Measurements from ENCODE around the gene EGLN2. TPM values are rescaled to one million over a fixed set of nuclear protein-coding genes. Genes with fewer than 3 reads are reported as not detected.
"Not testable (repeated sequence)": the region's sequence is repeated elsewhere in the genome, so short reads cannot be mapped to it uniquely, and the experiment has no call there.

Gene EGLN2
- total RNA-seq, 2 donors from 2014 or later: 113 to 127 TPM

DNA sequence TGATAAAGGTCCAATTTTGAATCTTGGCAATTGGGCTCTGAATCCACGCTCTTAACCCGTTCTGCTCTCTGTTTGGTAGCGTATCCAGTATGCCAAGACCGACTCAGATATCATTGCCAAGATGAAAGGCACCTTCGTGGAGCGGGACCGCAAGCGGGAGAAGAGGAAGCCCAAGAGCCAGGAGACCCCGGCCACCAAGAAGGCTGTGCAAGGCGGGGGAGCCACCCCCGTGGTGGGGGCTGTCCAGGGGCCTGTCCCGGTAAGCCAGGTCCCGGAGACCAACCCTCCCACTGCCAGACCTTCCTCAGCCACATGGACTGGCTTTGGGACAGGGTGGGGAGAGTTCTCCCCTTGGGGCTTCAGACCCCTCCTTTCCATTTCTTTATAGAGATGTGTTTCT is 39.6 kb upstream of the EGLN2 start:
- Histone ChIP-seq H3K4me3 (no peak overlapping the region), H3K4me1 (ENCODE audit: control insufficient read depth in 1 of 2, low read depth in 2 of 2) (peaks cover 7 to 25% of the 10 kb centered on the region in 2 donors), H3K27ac (no peak overlapping the region), H3K36me3 (peaks cover 67% of the 10 kb centered on the region), H3K9me3 (no peaks in the 10 kb centered on the region), H3K27me3 (replicated peaks; ENCODE audit: insufficient read depth) (no peaks in the 10 kb centered on the region)
- ATAC-seq (ENCODE audit: insufficient number of reproducible peaks, low FRiP score, low read depth) (no peak), DNase-seq (ENCODE audit: low spot score) (no peak)
- TF ChIP-seq, protein P1, sequence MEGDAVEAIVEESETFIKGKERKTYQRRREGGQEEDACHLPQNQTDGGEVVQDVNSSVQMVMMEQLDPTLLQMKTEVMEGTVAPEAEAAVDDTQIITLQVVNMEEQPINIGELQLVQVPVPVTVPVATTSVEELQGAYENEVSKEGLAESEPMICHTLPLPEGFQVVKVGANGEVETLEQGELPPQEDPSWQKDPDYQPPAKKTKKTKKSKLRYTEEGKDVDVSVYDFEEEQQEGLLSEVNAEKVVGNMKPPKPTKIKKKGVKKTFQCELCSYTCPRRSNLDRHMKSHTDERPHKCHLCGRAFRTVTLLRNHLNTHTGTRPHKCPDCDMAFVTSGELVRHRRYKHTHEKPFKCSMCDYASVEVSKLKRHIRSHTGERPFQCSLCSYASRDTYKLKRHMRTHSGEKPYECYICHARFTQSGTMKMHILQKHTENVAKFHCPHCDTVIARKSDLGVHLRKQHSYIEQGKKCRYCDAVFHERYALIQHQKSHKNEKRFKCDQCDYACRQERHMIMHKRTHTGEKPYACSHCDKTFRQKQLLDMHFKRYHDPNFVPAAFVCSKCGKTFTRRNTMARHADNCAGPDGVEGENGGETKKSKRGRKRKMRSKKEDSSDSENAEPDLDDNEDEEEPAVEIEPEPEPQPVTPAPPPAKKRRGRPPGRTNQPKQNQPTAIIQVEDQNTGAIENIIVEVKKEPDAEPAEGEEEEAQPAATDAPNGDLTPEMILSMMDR (IDR thresholded peaks at IDR 0.05): no peak

DNA sequence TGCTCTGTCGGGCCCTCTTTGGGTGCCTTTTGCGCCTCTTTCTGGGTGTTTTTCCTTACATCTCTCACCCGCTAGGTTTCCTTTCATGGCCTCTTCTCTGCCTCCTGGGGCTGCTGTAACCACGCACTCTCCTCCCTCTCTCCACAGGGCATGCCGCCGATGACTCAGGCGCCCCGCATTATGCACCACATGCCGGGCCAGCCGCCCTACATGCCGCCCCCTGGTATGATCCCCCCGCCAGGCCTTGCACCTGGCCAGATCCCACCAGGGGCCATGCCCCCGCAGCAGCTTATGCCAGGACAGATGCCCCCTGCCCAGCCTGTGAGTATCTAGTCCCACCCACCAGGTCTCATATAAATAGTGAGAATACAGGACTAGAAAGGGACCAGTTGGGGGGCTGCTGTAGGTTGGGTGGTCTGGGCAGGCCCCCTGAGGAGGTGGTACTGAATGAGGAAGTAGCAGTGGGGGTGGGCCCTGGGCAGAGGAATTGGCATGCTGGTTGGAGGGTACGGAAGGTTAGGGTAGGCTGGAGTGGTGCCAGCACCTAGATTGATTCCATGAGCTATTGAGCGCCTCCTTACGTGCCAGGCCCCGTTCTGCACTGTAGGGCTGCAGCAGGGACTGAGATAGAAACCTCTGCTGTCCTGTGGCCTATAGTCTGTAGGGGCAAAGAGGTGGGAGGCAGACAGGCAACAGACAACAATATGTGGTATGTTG is 36.1 kb upstream of the EGLN2 start:
- Histone ChIP-seq H3K4me1 (ENCODE audit: control insufficient read depth in 1 of 2, low read depth in 2 of 2) (no peaks in the 10 kb centered on the region), H3K9me3 (no peaks in the 10 kb centered on the region), H3K36me3 (peaks cover 81% of the 10 kb centered on the region), H3K4me3 (no peak overlapping the region), H3K27me3 (replicated peaks; ENCODE audit: insufficient read depth) (no peaks in the 10 kb centered on the region), H3K27ac (no peak overlapping the region)
- TF ChIP-seq, protein P1 (IDR thresholded peaks at IDR 0.05): no peak
- DNase-seq (ENCODE audit: low spot score): no peak
- ATAC-seq (ENCODE audit: insufficient number of reproducible peaks, low FRiP score, low read depth): no peak

DNA sequence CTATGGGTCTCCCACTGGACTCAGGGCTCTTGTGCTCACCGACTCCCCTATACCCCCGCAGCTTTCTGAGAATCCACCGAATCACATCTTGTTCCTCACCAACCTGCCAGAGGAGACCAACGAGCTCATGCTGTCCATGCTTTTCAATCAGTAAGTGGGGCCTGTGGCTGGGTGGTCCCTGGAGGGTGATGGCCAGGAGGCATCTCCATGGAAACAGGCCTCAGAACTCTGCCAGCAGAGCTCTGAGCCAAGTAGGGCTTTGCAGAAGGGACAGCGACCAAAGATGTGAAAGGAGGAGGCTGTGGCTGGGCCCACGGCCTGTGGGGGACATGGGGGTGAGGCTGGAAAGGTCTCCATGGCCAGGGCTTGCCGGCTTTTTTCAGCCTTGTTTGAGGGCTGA is 35.5 kb upstream of the EGLN2 start:
- no peak overlapping the region for H3K4me3 ChIP-seq
- no peaks in the 10 kb centered on the region for H3K27me3 ChIP-seq (replicated peaks; ENCODE audit: insufficient read depth)
- no peak overlapping the region for H3K27ac ChIP-seq
- TF ChIP-seq, protein P1 (IDR thresholded peaks at IDR 0.05): no peak
- no peaks in the 10 kb centered on the region for H3K9me3 ChIP-seq
- no peak for DNase-seq (ENCODE audit: low spot score)
- H3K4me1 ChIP-seq (ENCODE audit: control insufficient read depth in 1 of 2, low read depth in 2 of 2): no peaks in the 10 kb centered on the region
- no peak for ATAC-seq (ENCODE audit: insufficient number of reproducible peaks, low FRiP score, low read depth)
- peaks cover 75% of the 10 kb centered on the region for H3K36me3 ChIP-seq

- H3K27ac ChIP-seq: no peak overlapping the region
- no peaks in the 10 kb centered on the region for H3K27me3 ChIP-seq (replicated peaks; ENCODE audit: insufficient read depth)
- no peaks in the 10 kb centered on the region for H3K4me1 ChIP-seq (ENCODE audit: control insufficient read depth in 1 of 2, low read depth in 2 of 2)
- no peaks in the 10 kb centered on the region for H3K9me3 ChIP-seq
- ATAC-seq (ENCODE audit: insufficient number of reproducible peaks, low FRiP score, low read depth): no peak
- TF ChIP-seq, protein P1 (IDR thresholded peaks at IDR 0.05): no peak
- H3K36me3 ChIP-seq: peaks cover 71% of the 10 kb centered on the region
- DNase-seq (ENCODE audit: low spot score): no peak
- no peak overlapping the region for H3K4me3 ChIP-seq
These were observed 35.0 kb upstream of the EGLN2 start for GRCh38 chr19:40763963-40764362.

GRCh38 chr19:40766385-40766784 is 32.6 kb upstream of the EGLN2 start:
- peaks cover 50% of the 10 kb centered on the region for H3K36me3 ChIP-seq
- H3K27me3 ChIP-seq (replicated peaks; ENCODE audit: insufficient read depth); H3K4me1 ChIP-seq (ENCODE audit: control insufficient read depth in 1 of 2, low read depth in 2 of 2); H3K4me3 ChIP-seq; H3K27ac ChIP-seq; ATAC-seq (ENCODE audit: insufficient number of reproducible peaks, low FRiP score, low read depth); DNase-seq (ENCODE audit: low spot score); H3K9me3 ChIP-seq: not testable (repeated sequence)

- no peaks in the 10 kb centered on the region for H3K9me3 ChIP-seq
- ATAC-seq (ENCODE audit: insufficient number of reproducible peaks, low FRiP score, low read depth) (no peak), DNase-seq (ENCODE audit: low spot score) (no peak)
- H3K36me3 ChIP-seq: peaks cover 26% of the 10 kb centered on the region
- TF ChIP-seq, protein P1 (IDR thresholded peaks at IDR 0.05): no peak
- H3K27me3 ChIP-seq (replicated peaks; ENCODE audit: insufficient read depth): no peaks in the 10 kb centered on the region
- no peaks in the 10 kb centered on the region for H3K4me1 ChIP-seq (ENCODE audit: control insufficient read depth in 1 of 2, low read depth in 2 of 2)
- no peak overlapping the region for H3K4me3 ChIP-seq
- H3K27ac ChIP-seq: no peak overlapping the region
These were observed 30.1 kb upstream of the EGLN2 start for GRCh38 chr19:40768869-40769268.

DNA sequence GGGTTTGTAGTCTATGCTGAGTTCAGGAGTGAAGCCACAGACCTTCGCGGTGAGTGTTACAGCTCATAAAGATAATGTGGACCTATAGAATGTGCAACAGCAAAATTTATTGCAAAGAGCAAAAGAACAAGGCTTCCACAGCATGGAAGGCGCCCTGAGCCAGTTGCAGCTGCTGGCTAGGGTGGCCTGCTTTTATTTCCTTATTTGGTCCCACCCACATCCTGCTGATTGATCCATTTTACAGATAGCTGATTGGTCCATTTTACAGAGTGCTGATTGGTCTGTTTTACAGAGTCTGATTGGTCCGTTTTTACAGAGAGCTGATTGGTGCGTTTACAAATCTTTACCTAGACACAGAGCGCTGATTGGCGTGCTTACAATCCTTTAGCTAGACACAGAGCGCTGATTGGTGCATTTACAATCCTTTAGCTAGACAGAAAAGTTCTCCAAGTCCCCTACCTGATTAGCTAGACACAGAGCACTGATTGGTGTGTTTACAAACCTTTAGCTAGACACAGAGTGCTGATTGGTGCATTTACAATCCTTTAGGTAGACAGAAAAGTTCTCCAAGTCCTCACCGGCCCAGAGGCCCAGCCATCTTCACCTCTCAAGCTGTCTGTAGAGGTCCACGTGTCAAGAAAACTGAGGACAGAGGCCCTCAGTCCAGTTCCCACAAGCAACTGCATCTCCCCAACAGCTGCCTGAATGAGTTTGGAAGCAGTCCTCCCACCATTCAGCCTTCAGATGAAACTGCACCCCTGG is 27.7 kb upstream of the EGLN2 start:
- H3K36me3 ChIP-seq; H3K27me3 ChIP-seq (replicated peaks; ENCODE audit: insufficient read depth); H3K4me1 ChIP-seq (ENCODE audit: control insufficient read depth in 1 of 2, low read depth in 2 of 2); ATAC-seq (ENCODE audit: insufficient number of reproducible peaks, low FRiP score, low read depth); H3K4me3 ChIP-seq; H3K27ac ChIP-seq; H3K9me3 ChIP-seq; DNase-seq (ENCODE audit: low spot score): not testable (repeated sequence)
